ENCODE data around the gene TDP1. TPM values are rescaled to one million over a fixed set of nuclear protein-coding genes. Genes with fewer than 3 reads are reported as not detected.

TDP1 gene
- total RNA-seq, 1 donor from 2014 or later, result 10.8 TPM

GRCh38 chr14:90060965-90061684 lies 105.4 kb downstream of the TDP1 start:
- Histone ChIP-seq H3K4me1 (peaks cover 19% of the 10 kb centered on the region), H3K36me3 (no peaks in the 10 kb centered on the region), H3K27ac (no peak overlapping the region), H3K4me3 (peak overlapping the region; percentile 31 to 51), H3K27me3 (no peaks in the 10 kb centered on the region), H3K9me3 (no peaks in the 10 kb centered on the region)
- no peak for DNase-seq (ENCODE audit: extremely low spot score in 2 of 2)
- intact Hi-C loops (cut with DNase I), result no loop called here
- no peak for TF ChIP-seq CTCF (IDR thresholded peaks at IDR 0.05)
- TF ChIP-seq POLR2A (IDR thresholded peaks at IDR 0.05), result no peak
- TF ChIP-seq POLR2AphosphoS5 (IDR thresholded peaks at IDR 0.05; ENCODE audit: insufficient read depth in 1 of 2, low read depth in 1 of 2), result no peak

- DNase-seq (ENCODE audit: extremely low spot score in 2 of 2), result no peak
- Histone ChIP-seq H3K36me3 (no peaks in the 10 kb centered on the region), H3K27ac (no peak within 1 kb of the TSS), H3K9me3 (no peaks in the 10 kb centered on the region), H3K4me1 (peaks cover 19% of the 10 kb centered on the region), H3K27me3 (no peaks in the 10 kb centered on the region), H3K4me3 (peak within 1 kb of the TSS; percentile 31 to 51)
- intact Hi-C loops (cut with DNase I), result no loop called here
- TF ChIP-seq CTCF (IDR thresholded peaks at IDR 0.05), result no peak
- TF ChIP-seq POLR2A (IDR thresholded peaks at IDR 0.05), result no peak
- no peak for TF ChIP-seq POLR2AphosphoS5 (IDR thresholded peaks at IDR 0.05; ENCODE audit: insufficient read depth in 1 of 2, low read depth in 1 of 2)
These were observed 106.0 kb downstream of the TDP1 start, which contains the start of gene KCNK13 for GRCh38 chr14:90061685-90062126. Gene KCNK13, plus strand, starts transcription at chr14:90061994. Its CDS starts 212 bp downstream, at chr14:90062206.

- no peak for TF ChIP-seq POLR2AphosphoS5 (IDR thresholded peaks at IDR 0.05; ENCODE audit: insufficient read depth in 1 of 2, low read depth in 1 of 2)
- TF ChIP-seq CTCF (IDR thresholded peaks at IDR 0.05), result no peak
- no peak for TF ChIP-seq POLR2A (IDR thresholded peaks at IDR 0.05)
- Histone ChIP-seq H3K9me3 (no peaks in the 10 kb centered on the region), H3K4me1 (peaks cover 19% of the 10 kb centered on the region), H3K36me3 (no peaks in the 10 kb centered on the region), H3K27ac (no peak overlapping the region), H3K27me3 (no peaks in the 10 kb centered on the region), H3K4me3 (peak overlapping the region; percentile 31 to 51)
- intact Hi-C loops (cut with DNase I), result no loop called here
- no peak for DNase-seq (ENCODE audit: extremely low spot score in 2 of 2)
These were observed 106.5 kb downstream of the TDP1 start for GRCh38 chr14:90062127-90062794.

- no peaks in the 10 kb centered on the region for H3K9me3 ChIP-seq
- intact Hi-C loops (cut with DNase I), result no loop called here
- no peaks in the 10 kb centered on the region for H3K36me3 ChIP-seq
- H3K4me1 ChIP-seq, result peaks cover 19% of the 10 kb centered on the region
- H3K27me3 ChIP-seq, result no peaks in the 10 kb centered on the region
- no peak for TF ChIP-seq POLR2AphosphoS5 (IDR thresholded peaks at IDR 0.05; ENCODE audit: insufficient read depth in 1 of 2, low read depth in 1 of 2)
- no peak for TF ChIP-seq CTCF (IDR thresholded peaks at IDR 0.05)
- no peak for TF ChIP-seq POLR2A (IDR thresholded peaks at IDR 0.05)
- H3K4me3 ChIP-seq, result no peak overlapping the region
- DNase-seq (ENCODE audit: extremely low spot score in 2 of 2), result no peak
- H3K27ac ChIP-seq, result no peak overlapping the region
These were observed 107.3 kb downstream of the TDP1 start for GRCh38 chr14:90062822-90063539.

Data from vagina (tissue), 2 donors.